K562 (cell line): ENCODE data around the gene MRPL33. TPM values are rescaled to one million over a fixed set of nuclear protein-coding genes. Genes with fewer than 3 reads are reported as not detected.

ENCODE experiments used
- ATAC-seq: fragments of 200-7000 bp; cut with Tn5 transposase; 3 replicates; pipeline ENCODE4 v1.9.1; 2020; ENCODE audit warnings: moderate library complexity
- BruUV-seq: library from RNA; stranded (reverse); fragments of 400-500 nt; replicated peaks from 2 replicates; lab custom pipeline; 2021; lab: Mats Ljungman, UMichigan
- CTCF ChIA-PET: fragments of 300-600 bp; formaldehyde crosslinking; extraction: SDS; loops from one replicate; lab custom pipeline; 2021; ENCODE audit warnings: low intra/inter-chr PET ratio; lab: Yijun Ruan, JAX
- POLR2A ChIA-PET: fragments of 300-600, 350-650 bp; sonication (Branson Sonifier 250); formaldehyde crosslinking; extraction: SDS; loops from one replicate; lab custom pipeline; 2021; ENCODE audit warnings: antibody characterized with exemption, inconsistent platforms; lab: Yijun Ruan, JAX
- DNase-seq, 4 experiments: peaks; one replicate each; pipeline versions ENCODE4 v3.0.0 to v3.0.0-alpha.2; 2011 to 2018; ENCODE audit warnings: low spot score in 3 of 4, mixed read lengths in 3 of 4; ENCODE audit errors: extremely low read depth in 1 of 4
- FAIRE-seq: peaks from 2 replicates; lab custom pipeline; 2011; peaks lifted over from hg19 to GRCh38; lab: Jason Lieb, UNC
- H2AFZ ChIP-seq: 2 replicates; pipeline ENCODE4 v1.6.0; 2011; ENCODE audit warnings: low read depth, low read length, control low read depth, inconsistent platforms
- H3K27ac ChIP-seq: fragments of 200-600 bp; 3 replicates; pipeline ENCODE4 v1.8.0; 2011; ENCODE audit warnings: low read depth, mild to moderate bottlenecking, control low read depth, inconsistent platforms, low read length, moderate library complexity, mixed read lengths; ENCODE audit errors: extremely low read depth
- H3K27me3 ChIP-seq, 2 experiments: fragments of 300-600 bp in 1 of 2; 2 replicates in 1 of 2; 3 replicates in 1 of 2; pipeline versions ENCODE4 v1.6.0 to v1.8.0; 2011; ENCODE audit warnings: inconsistent platforms in 2 of 2, low read length in 2 of 2, mild to moderate bottlenecking in 1 of 2, mixed read lengths in 1 of 2, moderate library complexity in 1 of 2; ENCODE audit not compliant: control insufficient read depth in 2 of 2, insufficient read depth in 2 of 2
- H3K36me3 ChIP-seq: fragments of 300-600 bp; 3 replicates; pipeline ENCODE4 v1.8.0; 2011; ENCODE audit warnings: mild to moderate bottlenecking, low read length, inconsistent platforms; ENCODE audit not compliant: control insufficient read depth, insufficient read depth
- H3K4me1 ChIP-seq, 2 experiments: fragments of 200-600 bp in 1 of 2; replicated peaks in 1 of 2; 2 replicates in 1 of 2; 3 replicates in 1 of 2; pipeline versions ENCODE4 v1.5.1 to v1.8.0; 2011; ENCODE audit warnings: inconsistent platforms in 2 of 2, low read length in 2 of 2, mild to moderate bottlenecking in 1 of 2, mixed read lengths in 1 of 2, moderate library complexity in 1 of 2; ENCODE audit not compliant: control insufficient read depth in 2 of 2, insufficient read depth in 2 of 2
- H3K4me2 ChIP-seq: 2 replicates; pipeline ENCODE4 v1.6.1; 2011; ENCODE audit warnings: low read length, control low read depth, inconsistent platforms, mixed read lengths; ENCODE audit not compliant: insufficient read depth
- H3K4me3 ChIP-seq: fragments of 200-600 bp; sonication (generic), shearing (Covaris generic); 2 replicates; pipeline ENCODE4 v1.5.1; 2016; ENCODE audit warnings: control low read depth, inconsistent platforms
- H3K79me2 ChIP-seq: fragments of 200-600 bp; 3 replicates; pipeline ENCODE4 v1.8.0; 2011; ENCODE audit warnings: low read length, inconsistent platforms; ENCODE audit not compliant: control insufficient read depth, insufficient read depth
- H3K9ac ChIP-seq, 2 experiments: 2 replicates each; pipeline versions ENCODE4 v1.6.0 to v1.6.1; 2011; ENCODE audit warnings: low read depth in 2 of 2, low read length in 2 of 2, control low read depth in 1 of 2, inconsistent platforms in 1 of 2, mild to moderate bottlenecking in 1 of 2, mixed read lengths in 1 of 2; ENCODE audit not compliant: insufficient read depth in 1 of 2
- H3K9me1 ChIP-seq: one replicate; pipeline ENCODE4 v1.6.0; 2011; ENCODE audit warnings: inconsistent platforms, mild to moderate bottlenecking, low read length, moderate library complexity; ENCODE audit not compliant: control insufficient read depth, insufficient read depth
- H3K9me3 ChIP-seq: replicated peaks from 2 replicates; pipeline ENCODE4 v1.5.1; 2011; ENCODE audit warnings: low read depth, low read length, inconsistent platforms; ENCODE audit not compliant: control insufficient read depth, insufficient read depth
- H4K20me1 ChIP-seq: replicated peaks from 2 replicates; pipeline ENCODE4 v1.6.1; 2011; ENCODE audit warnings: low read length, inconsistent platforms, mixed read lengths; ENCODE audit not compliant: control insufficient read depth, insufficient read depth
- PTRF ChIP-seq: fragments of 450-650 bp; IDR thresholded peaks from 2 replicates; pipeline ENCODE4 v1.6.1; 2016; ENCODE audit warnings: mild to moderate bottlenecking, missing genetic modification characterization, missing compliant biosample characterization
- RHOXF2B ChIP-seq: fragments of 250-450 bp; sonication (Bioruptor Pico); conservative IDR thresholded peaks from 2 replicates; pipeline ENCODE4 v1.5.1; 2021
- SMC3 ChIP-seq: conservative IDR thresholded peaks from 2 replicates; pipeline ENCODE4 v1.6.1; 2011; ENCODE audit warnings: low read depth, low read length, improper control_type of control experiment; ENCODE audit not compliant: insufficient read depth
- WGBS: fragments of 100-300 bp; shearing (Covaris generic); methylation state at CpG from one replicate; pipeline ENCODE4 v1.1.6; 2016; ENCODE audit warnings: low coverage, mixed read lengths; ENCODE audit not compliant: insufficient coverage; ENCODE audit errors: missing lambda C conversion rate; 5-methylcytosine and 5-hydroxymethylcytosine counted together
- in situ Hi-C: fragments of 300-500 bp; cut with MboI; formaldehyde crosslinking; loops from 4 replicates; pipeline ENCODE4 v1.15.0; 2018; ENCODE audit warnings: inconsistent platforms, mixed read lengths
- intact Hi-C: fragments of 100-400 bp; cut with micrococcal nuclease; formaldehyde crosslinking; loops from 2 replicates; pipeline ENCODE4 v1.14.2; 2022
- polyA plus RNA-seq, 8 experiments: library from polyadenylated mRNA; depleted of rRNA in 4 of 8; stranded (reverse) in 5 of 8; unstranded in 3 of 8; fragments of >200 nt; fragmentation: Nextera tagmentation in 2 of 8; fragmentation: Illumina TruSeq in 1 of 8; extraction: Ambion mirVana in 2 of 8; extraction: Trizol in 1 of 8; gene quantifications; 2 replicates each; pipeline versions ENCODE4 v1.2.1 to v1.2.3, GENCODE V29; 2011 to 2014; ENCODE audit warnings: inconsistent platforms in 1 of 8, missing spikeins in 1 of 8
- total RNA-seq, 7 experiments: library from RNA; depleted of rRNA in 6 of 7; stranded (reverse); fragments of >200 nt in 6 of 7; fragmentation: Illumina TruSeq in 2 of 7; extraction: Trizol in 2 of 7; gene quantifications; 2 replicates each; pipeline versions ENCODE4 v1.2.1 to v1.2.3, GENCODE V29; 2011 to 2021; ENCODE audit warnings: low replicate concordance in 1 of 7
- TF ChIP-seq, protein P1 (sequence below): sonication (generic); formaldehyde crosslinking; IDR thresholded peaks from 2 replicates; pipeline ENCODE4 v1.8.1; 2023; ENCODE audit warnings: missing genetic modification reagents, mild to moderate bottlenecking, borderline replicate concordance
- TF ChIP-seq, protein P2 (sequence below): sonication (generic); formaldehyde crosslinking; IDR thresholded peaks from 2 replicates; pipeline ENCODE4 v1.8.1; 2023; ENCODE audit warnings: mild to moderate bottlenecking, missing genetic modification reagents
- TF ChIP-seq, protein P3 (sequence below): fragments of 450-650 bp; formaldehyde crosslinking; IDR thresholded peaks from 2 replicates; pipeline ENCODE4 v1.4.0; 2022; ENCODE audit warnings: mild to moderate bottlenecking, moderate library complexity

MRPL33 gene
- total and polyA plus RNA-seq, 9 of the 15 experiments (the other 6 are each of a cell fraction or from before 2014, with no cell fraction given), result 68.3 to 338 (median 226) TPM

DNA sequence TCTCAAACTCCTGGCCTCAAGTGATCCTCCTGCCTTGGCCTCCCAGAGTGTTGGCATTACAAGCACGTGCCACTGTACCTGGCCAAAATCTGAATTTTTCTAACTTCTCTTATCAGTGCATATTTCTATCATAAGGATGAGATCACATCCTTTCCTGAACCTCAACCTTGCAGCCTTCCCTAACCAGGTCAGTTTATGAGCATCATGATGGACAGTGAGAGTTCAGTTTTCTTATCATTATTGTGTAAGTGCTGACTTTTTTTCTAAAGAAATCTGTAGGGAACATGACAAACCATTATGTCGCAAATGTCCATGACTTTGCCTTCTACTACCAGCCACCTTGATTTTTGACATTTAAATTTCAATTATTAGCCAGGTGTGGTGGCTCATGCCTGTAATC, 31.5 kb downstream of the MRPL33 start:
- Histone ChIP-seq H3K9me1 (no peaks in the 10 kb centered on the region), H3K4me2 (no peak overlapping the region), H3K4me3 (no peak overlapping the region), H3K27me3 (peaks cover 15 to 32% of the 10 kb centered on the region in 2 experiments), H3K9ac (no peak overlapping the region), H3K4me1 (no peaks in the 10 kb centered on the region; a peak in 1 of 5 replicates), H2AFZ (no peak overlapping the region), H3K36me3 (no peaks in the 10 kb centered on the region), H3K27ac (no peak overlapping the region), H3K79me2 (no peaks in the 10 kb centered on the region), H3K9me3 (no peaks in the 10 kb centered on the region), H4K20me1 (no peaks in the 10 kb centered on the region; the same call in 1 of the 2 replicates)
- ChIA-PET POLR2A (no interaction called here), CTCF (no interaction called here)
- ATAC-seq (no peak), FAIRE-seq (no peak), DNase-seq (no peak)
- 6% methylated on average over 2 of the region's 2 CpGs for WGBS
- intact Hi-C loops (no loop called here), in situ Hi-C loops (no loop called here)
- no TSS peak for BruUV-seq
- TF ChIP-seq, protein P1, sequence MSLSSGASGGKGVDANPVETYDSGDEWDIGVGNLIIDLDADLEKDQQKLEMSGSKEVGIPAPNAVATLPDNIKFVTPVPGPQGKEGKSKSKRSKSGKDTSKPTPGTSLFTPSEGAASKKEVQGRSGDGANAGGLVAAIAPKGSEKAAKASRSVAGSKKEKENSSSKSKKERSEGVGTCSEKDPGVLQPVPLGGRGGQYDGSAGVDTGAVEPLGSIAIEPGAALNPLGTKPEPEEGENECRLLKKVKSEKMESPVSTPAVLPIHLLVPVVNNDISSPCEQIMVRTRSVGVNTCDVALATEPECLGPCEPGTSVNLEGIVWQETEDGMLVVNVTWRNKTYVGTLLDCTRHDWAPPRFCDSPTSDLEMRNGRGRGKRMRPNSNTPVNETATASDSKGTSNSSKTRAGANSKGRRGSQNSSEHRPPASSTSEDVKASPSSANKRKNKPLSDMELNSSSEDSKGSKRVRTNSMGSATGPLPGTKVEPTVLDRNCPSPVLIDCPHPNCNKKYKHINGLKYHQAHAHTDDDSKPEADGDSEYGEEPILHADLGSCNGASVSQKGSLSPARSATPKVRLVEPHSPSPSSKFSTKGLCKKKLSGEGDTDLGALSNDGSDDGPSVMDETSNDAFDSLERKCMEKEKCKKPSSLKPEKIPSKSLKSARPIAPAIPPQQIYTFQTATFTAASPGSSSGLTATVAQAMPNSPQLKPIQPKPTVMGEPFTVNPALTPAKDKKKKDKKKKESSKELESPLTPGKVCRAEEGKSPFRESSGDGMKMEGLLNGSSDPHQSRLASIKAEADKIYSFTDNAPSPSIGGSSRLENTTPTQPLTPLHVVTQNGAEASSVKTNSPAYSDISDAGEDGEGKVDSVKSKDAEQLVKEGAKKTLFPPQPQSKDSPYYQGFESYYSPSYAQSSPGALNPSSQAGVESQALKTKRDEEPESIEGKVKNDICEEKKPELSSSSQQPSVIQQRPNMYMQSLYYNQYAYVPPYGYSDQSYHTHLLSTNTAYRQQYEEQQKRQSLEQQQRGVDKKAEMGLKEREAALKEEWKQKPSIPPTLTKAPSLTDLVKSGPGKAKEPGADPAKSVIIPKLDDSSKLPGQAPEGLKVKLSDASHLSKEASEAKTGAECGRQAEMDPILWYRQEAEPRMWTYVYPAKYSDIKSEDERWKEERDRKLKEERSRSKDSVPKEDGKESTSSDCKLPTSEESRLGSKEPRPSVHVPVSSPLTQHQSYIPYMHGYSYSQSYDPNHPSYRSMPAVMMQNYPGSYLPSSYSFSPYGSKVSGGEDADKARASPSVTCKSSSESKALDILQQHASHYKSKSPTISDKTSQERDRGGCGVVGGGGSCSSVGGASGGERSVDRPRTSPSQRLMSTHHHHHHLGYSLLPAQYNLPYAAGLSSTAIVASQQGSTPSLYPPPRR, result no peak
- no peak for TF ChIP-seq SMC3
- TF ChIP-seq, protein P2, sequence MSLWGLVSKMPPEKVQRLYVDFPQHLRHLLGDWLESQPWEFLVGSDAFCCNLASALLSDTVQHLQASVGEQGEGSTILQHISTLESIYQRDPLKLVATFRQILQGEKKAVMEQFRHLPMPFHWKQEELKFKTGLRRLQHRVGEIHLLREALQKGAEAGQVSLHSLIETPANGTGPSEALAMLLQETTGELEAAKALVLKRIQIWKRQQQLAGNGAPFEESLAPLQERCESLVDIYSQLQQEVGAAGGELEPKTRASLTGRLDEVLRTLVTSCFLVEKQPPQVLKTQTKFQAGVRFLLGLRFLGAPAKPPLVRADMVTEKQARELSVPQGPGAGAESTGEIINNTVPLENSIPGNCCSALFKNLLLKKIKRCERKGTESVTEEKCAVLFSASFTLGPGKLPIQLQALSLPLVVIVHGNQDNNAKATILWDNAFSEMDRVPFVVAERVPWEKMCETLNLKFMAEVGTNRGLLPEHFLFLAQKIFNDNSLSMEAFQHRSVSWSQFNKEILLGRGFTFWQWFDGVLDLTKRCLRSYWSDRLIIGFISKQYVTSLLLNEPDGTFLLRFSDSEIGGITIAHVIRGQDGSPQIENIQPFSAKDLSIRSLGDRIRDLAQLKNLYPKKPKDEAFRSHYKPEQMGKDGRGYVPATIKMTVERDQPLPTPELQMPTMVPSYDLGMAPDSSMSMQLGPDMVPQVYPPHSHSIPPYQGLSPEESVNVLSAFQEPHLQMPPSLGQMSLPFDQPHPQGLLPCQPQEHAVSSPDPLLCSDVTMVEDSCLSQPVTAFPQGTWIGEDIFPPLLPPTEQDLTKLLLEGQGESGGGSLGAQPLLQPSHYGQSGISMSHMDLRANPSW (CRISPR knock-in tag), result no peak
- TF ChIP-seq, protein P3, sequence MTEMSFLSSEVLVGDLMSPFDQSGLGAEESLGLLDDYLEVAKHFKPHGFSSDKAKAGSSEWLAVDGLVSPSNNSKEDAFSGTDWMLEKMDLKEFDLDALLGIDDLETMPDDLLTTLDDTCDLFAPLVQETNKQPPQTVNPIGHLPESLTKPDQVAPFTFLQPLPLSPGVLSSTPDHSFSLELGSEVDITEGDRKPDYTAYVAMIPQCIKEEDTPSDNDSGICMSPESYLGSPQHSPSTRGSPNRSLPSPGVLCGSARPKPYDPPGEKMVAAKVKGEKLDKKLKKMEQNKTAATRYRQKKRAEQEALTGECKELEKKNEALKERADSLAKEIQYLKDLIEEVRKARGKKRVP (CRISPR knock-in tag), result no peak
- no peak for TF ChIP-seq PTRF (tag)
- no peak for TF ChIP-seq RHOXF2B
